ENCODE data around the gene EMCN. TPM values are rescaled to one million over a fixed set of nuclear protein-coding genes. Genes with fewer than 3 reads are reported as not detected.

EMCN gene
- total RNA-seq, 1 donor from 2014 or later: 4.3 TPM

GRCh38 chr4:100493756-100494155, 24.1 kb downstream of the EMCN start:
- Mint-ChIP-seq H3K36me3 (peaks cover 4% of the 10 kb centered on the region), H3K27ac (no peak overlapping the region), H3K4me3 (no peak overlapping the region), H3K9me3 (peaks cover 16% of the 10 kb centered on the region), H3K27me3 (ENCODE audit: low read depth) (no peaks in the 10 kb centered on the region), H3K4me1 (no peaks in the 10 kb centered on the region)
- DNase-seq (ENCODE audit: low spot score in 2 of 2, unreplicated experiment in 2 of 2): no peak
- TF ChIP-seq CTCF (IDR thresholded peaks at IDR 0.05; ENCODE audit: unreplicated experiment): no peak

DNA sequence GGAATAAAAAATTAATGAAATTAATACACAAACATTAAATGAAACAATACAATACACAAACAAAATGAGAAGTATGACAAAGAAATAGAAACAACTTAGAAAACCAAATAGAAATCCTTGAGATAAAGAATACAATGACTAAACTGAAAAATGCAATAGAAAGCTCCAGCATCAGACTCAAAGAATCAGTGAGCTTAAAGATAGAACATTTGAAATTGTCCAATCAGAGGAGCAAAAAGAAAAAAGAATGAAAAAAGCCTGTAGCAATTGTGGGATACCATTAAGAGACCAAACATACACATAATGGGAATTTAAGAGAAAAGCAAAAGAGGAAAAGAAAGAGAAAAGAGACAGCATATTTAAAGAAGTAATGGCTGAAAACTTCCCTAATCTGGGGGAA, 25.7 kb downstream of the EMCN start:
- Mint-ChIP-seq H3K27ac (no peak overlapping the region), H3K4me3 (no peak overlapping the region), H3K36me3 (peaks cover 4% of the 10 kb centered on the region), H3K4me1 (no peaks in the 10 kb centered on the region), H3K9me3 (peaks cover 16% of the 10 kb centered on the region), H3K27me3 (ENCODE audit: low read depth) (no peaks in the 10 kb centered on the region)
- no peak for DNase-seq (ENCODE audit: low spot score in 2 of 2, unreplicated experiment in 2 of 2)
- no peak for TF ChIP-seq CTCF (IDR thresholded peaks at IDR 0.05; ENCODE audit: unreplicated experiment)

- H3K4me3 Mint-ChIP-seq: no peak overlapping the region
- DNase-seq (ENCODE audit: low spot score in 2 of 2, unreplicated experiment in 2 of 2): no peak
- TF ChIP-seq CTCF (IDR thresholded peaks at IDR 0.05; ENCODE audit: unreplicated experiment): no peak
- no peak overlapping the region for H3K27ac Mint-ChIP-seq
- peaks cover 4% of the 10 kb centered on the region for H3K36me3 Mint-ChIP-seq
- peaks cover 16% of the 10 kb centered on the region for H3K9me3 Mint-ChIP-seq
- no peaks in the 10 kb centered on the region for H3K4me1 Mint-ChIP-seq
- peaks cover 2% of the 10 kb centered on the region for H3K27me3 Mint-ChIP-seq (ENCODE audit: low read depth)
Observed at GRCh38 chr4:100489305-100489704, 28.5 kb downstream of the EMCN start.

DNA sequence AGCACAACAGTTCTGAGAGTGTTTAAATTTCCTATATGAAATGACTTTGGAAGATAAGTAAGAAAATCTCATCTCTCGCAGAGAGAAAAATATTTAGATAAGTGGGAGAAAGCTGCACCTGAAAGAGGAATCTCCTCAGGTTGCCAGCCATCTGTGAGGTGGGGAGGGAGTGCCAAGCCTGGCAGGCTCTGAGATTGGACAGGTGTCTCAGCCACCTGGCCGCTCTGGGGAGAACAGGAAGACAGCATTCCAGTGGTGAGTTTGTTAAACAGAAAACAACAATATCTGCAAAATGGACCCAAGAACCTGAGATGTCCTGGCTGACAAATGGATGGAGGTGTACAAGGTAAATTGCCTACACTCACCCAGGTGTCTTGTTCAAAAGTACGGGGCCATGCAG, 31.3 kb downstream of the EMCN start:
- no peaks in the 10 kb centered on the region for H3K36me3 Mint-ChIP-seq
- no peak for DNase-seq (ENCODE audit: low spot score in 2 of 2, unreplicated experiment in 2 of 2)
- TF ChIP-seq CTCF (IDR thresholded peaks at IDR 0.05; ENCODE audit: unreplicated experiment): no peak
- no peak overlapping the region for H3K4me3 Mint-ChIP-seq
- H3K27ac Mint-ChIP-seq: no peak overlapping the region
- H3K27me3 Mint-ChIP-seq (ENCODE audit: low read depth): peaks cover 2% of the 10 kb centered on the region
- H3K9me3 Mint-ChIP-seq: peaks cover 6% of the 10 kb centered on the region
- H3K4me1 Mint-ChIP-seq: no peaks in the 10 kb centered on the region

- no peaks in the 10 kb centered on the region for H3K9me3 Mint-ChIP-seq
- H3K36me3 Mint-ChIP-seq: no peaks in the 10 kb centered on the region
- no peaks in the 10 kb centered on the region for H3K4me1 Mint-ChIP-seq
- no peak overlapping the region for H3K4me3 Mint-ChIP-seq
- DNase-seq (ENCODE audit: low spot score in 2 of 2, unreplicated experiment in 2 of 2): no peak
- H3K27me3 Mint-ChIP-seq (ENCODE audit: low read depth): peaks cover 2% of the 10 kb centered on the region
- H3K27ac Mint-ChIP-seq: no peak overlapping the region
- no peak for TF ChIP-seq CTCF (IDR thresholded peaks at IDR 0.05; ENCODE audit: unreplicated experiment)
Observed at GRCh38 chr4:100483796-100484195, 34.0 kb downstream of the EMCN start.

DNA sequence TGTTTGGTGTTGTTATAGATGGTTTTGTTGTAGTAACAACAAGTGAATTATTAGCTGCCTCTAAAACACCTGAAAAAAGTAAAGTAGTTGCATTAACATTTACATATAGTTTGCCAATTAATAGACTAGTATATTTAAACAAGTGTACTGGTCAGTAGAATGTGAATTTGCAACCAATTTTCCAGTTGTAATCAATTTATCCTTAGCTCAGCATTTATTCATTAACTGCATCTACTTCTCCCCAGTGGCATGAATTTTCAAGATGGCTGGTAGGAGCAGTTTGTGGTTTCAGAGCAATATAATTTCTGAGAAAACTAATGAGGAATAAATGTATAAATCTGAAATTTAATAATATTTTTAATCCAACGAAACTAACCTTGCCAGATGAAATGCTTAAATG, 37.9 kb downstream of the EMCN start:
- H3K9me3 Mint-ChIP-seq: no peaks in the 10 kb centered on the region

More for the DNA sequence above, 37.9 kb downstream of the EMCN start:
- H3K4me3 Mint-ChIP-seq: no peak overlapping the region
- H3K27ac Mint-ChIP-seq: no peak overlapping the region
- TF ChIP-seq CTCF (IDR thresholded peaks at IDR 0.05; ENCODE audit: unreplicated experiment): no peak
- no peaks in the 10 kb centered on the region for H3K27me3 Mint-ChIP-seq (ENCODE audit: low read depth)
- no peaks in the 10 kb centered on the region for H3K4me1 Mint-ChIP-seq
- H3K36me3 Mint-ChIP-seq: no peaks in the 10 kb centered on the region
- DNase-seq (ENCODE audit: low spot score in 2 of 2, unreplicated experiment in 2 of 2): no peak

All from mesothelial cell of epicardium (in vitro differentiated cells).